SKM-1 treated with dmso at 0.1 percent for 144 hours (cell line): ENCODE data around the gene ZBTB37.
"Not testable (repeated sequence)": the region's sequence is repeated elsewhere in the genome, so short reads cannot be mapped to it uniquely, and the experiment has no call there.

Experiments used
- DNase-seq: peaks from one replicate; lab custom pipeline; 2025; ENCODE audit not compliant: unreplicated experiment; lab: John Stamatoyannopoulos, UW

The ZBTB37 gene, protein sequence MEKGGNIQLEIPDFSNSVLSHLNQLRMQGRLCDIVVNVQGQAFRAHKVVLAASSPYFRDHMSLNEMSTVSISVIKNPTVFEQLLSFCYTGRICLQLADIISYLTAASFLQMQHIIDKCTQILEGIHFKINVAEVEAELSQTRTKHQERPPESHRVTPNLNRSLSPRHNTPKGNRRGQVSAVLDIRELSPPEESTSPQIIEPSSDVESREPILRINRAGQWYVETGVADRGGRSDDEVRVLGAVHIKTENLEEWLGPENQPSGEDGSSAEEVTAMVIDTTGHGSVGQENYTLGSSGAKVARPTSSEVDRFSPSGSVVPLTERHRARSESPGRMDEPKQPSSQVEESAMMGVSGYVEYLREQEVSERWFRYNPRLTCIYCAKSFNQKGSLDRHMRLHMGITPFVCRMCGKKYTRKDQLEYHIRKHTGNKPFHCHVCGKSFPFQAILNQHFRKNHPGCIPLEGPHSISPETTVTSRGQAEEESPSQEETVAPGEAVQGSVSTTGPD

DNA sequence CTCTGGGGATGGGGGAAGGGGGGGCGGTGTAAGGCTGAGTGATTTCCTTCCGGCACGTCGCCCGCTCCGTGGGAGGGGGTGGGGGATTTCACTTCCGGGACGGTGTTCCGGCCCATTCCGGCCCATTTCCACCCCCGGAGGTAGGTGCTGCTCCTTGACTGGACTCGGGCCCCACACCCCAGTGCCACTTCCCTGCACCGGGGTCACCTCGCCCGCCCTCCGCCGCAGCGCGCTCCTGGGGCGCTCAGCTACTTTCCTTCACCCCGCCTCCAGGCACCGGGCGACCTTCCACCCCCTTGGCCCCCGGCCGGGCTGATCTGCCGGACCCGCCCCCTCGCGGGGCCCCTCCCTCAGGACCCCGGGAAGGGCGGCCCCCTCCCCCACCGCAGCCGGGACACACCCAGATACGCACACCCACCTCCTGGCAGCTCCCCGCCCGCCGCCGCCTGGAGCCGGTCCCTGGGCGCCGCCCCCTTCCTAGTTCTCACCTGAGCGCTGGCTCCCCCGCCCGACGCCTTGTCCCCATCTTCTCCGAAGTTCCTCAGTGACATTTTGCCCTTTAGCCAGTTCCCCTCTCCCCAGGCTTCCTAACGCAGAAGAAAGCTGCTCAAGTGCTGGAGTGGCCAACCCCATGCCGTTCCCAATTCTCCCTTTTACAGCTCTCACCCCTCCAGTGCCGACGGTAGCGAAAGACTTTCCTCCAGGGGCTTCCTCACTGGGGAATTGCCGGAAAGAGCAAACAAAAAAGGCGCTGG lies at the start of gene ZBTB37:
Gene ZBTB37 (plus strand): TSS at position 115 of the 755 bp plus-strand sequence. CDS start 1,846 bp downstream, outside the sequence.
- peak; percentile 98 for DNase-seq

DNA sequence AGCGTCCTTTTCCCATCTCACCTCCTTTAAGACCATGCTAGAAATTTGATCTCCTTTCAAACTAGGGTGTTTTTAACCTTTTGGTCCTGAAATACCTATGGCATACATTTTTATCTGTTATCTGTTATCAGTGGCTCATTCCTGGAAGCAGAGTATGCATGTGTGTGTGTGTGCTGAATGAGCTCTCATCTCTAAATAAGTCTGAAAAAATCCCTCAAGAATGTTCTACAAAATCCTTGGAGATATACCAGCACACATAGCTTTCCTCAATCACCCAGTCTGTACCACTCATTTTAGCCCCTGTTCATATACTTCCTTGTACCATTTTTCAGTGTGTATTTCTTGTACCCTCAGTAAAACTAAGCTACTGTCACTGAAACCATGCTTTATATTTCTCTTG lies 49.7 kb upstream of the ZBTB37 start:
- no peak for DNase-seq

DNA sequence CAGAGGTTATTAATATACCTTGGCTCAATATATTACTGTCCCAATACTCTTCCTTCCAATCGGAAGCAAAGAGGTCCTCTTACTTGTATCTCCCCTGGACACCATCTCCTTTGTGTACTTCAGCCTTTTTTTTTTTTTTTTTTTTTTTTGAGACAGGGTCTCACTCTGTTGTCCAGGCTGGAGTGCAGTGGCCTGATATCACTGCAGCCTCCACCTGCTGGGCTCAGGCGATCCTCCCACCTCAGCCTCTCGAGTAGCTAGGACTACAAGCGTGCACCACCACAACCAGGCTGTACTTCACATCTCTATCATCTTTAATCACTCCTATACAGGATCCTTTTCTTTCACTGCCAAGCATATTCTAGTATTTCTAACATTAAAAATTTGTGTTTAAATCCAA lies 46.5 kb upstream of the ZBTB37 start:
- no peak for DNase-seq

DNA sequence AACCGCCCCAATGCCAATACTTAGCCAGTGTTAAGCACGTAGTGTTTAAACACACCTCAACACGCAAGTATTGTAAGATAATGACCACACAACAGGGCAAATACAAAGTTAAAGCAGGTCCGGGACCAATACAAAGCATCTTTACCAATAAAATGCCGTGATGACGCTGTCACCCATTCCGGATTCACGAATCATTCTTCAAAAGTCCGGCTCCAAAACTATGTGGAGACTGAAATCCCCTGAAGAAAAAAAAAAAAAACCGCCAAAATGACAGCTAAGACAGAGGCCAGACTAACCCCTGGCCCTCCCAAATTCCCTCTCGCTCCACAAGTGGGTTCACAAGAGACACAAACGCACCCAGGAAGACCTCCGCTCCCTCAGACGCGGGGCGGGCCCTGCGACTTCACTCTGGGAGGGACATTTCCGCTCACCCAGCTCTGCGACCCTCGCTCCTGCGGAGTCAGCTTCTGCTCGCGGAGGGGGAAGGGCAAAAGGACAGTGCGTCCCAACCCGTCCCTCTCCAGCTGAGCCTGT lies 44.3 kb upstream of the ZBTB37 start:
- DNase-seq: no peak

DNA sequence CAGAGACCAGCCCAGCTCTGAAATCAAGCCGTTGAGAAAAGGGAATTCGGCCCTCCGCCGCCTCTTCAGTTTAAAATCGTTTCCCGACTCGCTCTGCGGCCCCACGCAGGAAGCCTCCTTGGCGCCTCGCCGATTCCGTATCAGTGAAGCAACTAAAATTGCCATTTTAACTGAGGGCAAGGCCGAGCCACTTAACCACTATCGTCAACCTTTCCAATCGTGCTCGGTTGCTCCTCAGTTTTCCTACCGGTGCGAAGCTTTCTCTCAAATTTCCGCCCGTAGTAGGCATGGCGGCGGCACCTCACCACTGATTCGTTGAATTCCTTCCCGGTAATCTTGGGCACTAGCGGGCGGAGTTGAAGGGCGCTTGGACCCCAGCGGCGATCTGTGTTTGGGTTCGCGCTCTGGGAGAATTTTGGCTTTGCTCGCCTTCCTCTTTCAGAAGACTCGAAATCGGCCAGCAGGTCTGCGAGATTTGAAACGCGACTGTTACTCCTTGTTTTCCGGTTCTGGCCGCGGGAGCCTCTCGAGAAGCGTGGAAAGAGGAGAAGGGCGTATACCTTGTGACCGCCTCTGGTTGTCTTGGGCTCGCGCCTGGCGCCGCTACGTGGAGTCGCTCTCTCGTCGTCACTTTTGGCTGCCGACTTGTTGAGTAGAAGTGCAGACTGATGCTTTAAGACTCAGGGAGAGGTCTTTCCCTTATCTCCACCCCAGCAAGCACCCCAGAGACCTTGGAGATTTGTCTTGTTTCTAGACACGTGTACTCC lies 43.7 kb upstream of the ZBTB37 start, which contains the start of the genes CENPL and DARS2:
Gene CENPL (minus strand): TSS at position 569 of the 767 bp plus-strand sequence. CDS start 13,584 bp downstream, outside the sequence.
Gene DARS2 (plus strand): TSS at position 359 of the 767 bp plus-strand sequence. CDS start 557 bp downstream, outside the sequence.
- DNase-seq: peak; percentile 100

DNA sequence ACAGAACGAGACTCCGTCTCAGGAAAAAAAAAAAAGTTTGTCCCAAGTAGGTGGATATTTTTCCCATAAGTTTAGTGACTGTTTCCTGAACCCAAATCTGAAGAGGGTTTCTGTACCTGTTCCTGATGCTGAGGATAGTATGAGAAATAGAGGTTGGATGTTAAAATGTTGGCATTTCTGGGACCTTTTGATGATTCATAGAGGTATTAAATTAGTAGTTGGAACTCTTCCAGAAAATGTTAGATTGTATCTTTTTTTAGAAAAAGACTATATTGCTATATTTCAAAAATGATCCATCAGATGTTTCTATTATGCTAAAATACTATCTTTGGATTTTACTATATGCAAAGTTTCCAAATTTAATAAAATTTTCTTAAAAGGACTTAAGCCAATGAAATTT lies 40.6 kb upstream of the ZBTB37 start:
- DNase-seq: no peak

DNA sequence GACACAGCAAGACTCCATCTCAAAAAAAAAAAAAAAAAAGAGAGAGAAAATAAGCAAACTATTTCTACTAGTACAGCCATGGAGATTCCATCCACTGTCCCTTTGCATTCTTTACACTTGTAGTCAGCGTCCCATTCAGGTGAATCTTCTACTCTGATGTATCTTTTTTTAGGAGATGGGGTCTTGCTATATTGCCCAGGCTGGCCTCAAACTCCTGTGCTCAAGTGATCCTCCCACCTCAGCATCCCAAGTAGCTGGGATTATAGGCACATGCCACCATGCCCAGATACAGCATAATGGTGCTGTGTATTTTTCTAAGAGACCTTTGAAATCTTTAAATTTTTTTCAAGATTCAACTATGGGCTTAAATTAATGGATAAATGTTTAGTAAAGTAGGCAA lies 35.4 kb upstream of the ZBTB37 start:
- no peak for DNase-seq

DNA sequence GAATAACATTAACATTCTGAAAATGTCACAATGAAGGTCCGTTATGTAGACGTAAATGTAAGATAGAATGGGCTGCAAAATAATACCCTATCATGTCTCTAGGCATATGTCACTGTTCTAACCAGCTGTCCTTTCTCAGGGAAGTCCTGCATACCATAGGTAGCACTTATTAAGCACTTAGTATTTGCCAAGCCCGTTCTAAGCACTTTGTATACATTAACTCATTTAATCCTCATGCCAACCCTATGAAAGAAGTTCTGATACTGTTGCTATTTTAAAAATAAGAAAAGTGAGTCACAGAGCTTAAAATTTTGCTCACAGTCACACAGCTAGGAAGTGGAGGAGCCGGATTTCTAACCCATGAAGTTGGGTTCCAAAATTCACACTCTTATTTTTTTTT lies 16.1 kb upstream of the ZBTB37 start:
- DNase-seq: no peak

DNA sequence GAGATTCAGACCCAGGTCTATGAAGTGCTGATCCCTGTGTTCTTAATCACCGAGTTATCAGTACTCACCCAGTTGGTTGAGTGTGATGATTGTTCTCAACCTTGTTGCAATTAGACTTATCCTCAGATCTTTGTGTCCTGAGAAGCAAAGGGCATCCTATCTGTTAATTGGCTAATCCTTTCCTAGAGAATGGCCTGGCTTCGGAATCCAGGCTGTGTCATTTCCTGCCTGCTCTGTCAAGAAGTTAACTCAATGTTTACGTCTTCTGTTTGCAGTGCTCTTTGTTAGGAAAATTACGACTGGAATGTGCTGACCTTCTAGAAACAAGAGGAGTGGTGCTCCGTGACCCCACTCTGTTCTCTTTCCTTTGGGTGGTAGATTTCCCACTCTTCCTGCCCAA lies 15.1 kb upstream of the ZBTB37 start:
- DNase-seq: no peak

DNA sequence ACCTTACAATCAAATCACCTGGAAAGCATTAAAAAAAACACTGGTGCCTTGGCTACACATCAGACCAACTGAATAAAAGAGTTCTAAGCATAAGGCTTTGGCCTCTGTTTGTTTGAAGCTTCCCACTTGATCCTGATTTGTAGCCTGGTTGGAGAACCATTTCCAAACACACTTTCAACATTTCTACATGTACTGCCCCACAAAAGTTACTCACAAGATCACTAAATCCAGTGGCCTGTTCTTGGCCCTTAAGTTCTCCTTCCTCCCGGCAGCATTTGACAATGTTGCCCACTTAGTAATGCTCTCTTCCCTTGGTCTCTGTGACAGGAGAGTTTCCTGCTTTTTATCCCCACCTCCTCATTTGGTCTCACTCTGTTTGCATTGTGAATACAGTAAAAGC lies 12.2 kb upstream of the ZBTB37 start:
- DNase-seq: no peak

DNA sequence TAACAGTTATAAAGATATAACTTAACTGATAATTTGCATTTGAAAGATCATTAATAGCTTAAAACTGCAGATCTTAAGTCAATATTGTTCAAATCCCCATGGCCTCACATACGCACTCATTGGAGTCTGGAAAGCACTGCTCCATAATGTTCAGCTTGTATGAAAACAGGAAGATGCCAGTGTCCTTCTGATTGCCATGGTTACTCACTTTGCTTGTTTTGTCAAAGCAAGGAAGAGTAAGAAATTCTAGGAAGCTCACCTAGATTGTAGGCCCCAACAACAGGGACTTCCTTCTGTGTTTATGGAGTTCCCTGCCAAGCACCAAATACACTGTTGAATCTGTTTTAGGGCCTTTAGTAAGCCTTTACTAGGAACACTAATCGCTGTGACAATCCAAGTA lies 11.3 kb upstream of the ZBTB37 start:
- DNase-seq: no peak

DNA sequence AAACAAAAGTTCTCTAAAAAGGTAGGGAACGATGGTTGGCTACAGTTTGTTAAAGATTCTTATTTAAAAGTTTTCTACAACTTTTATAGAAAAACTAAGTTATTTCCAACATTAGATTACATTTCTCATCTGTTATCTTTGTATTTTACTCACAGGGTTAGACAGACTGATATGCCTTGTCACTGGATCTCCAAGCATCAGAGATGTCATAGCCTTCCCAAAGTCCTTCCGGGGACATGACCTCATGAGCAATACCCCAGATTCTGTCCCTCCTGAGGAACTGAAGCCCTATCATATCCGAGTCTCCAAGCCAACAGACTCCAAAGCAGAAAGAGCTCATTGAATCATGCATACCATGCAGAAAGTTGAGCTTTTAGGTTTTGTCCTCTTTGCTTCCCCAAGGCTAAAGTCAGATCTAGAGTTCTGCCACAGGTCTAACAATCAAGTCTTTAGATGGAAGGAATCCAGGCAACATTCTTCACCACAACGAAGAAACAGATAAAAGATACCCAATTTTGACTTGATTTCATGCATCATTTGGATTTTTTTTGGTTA lies 10.7 kb upstream of the ZBTB37 start:
- DNase-seq: no peak

DNA sequence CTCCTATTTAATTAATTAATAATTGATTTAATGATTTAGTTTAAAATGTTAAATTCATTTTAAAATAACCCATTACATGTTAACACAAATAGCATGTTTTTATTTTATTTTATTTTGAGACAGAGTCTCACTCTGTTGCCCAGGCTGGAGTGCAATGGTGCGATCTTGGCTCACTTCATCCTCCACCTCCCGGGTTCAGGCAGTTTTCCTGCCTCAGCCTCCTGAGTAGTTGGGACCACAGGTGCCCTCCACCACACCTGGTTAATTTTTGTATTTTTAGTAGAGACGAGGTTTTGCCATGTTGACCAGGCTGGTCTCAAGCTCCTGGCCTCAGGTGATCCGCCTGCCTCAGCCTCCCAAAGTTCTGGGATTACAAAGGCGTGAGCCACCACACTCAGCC lies 8.6 kb upstream of the ZBTB37 start:
- DNase-seq: not testable (repeated sequence)

DNA sequence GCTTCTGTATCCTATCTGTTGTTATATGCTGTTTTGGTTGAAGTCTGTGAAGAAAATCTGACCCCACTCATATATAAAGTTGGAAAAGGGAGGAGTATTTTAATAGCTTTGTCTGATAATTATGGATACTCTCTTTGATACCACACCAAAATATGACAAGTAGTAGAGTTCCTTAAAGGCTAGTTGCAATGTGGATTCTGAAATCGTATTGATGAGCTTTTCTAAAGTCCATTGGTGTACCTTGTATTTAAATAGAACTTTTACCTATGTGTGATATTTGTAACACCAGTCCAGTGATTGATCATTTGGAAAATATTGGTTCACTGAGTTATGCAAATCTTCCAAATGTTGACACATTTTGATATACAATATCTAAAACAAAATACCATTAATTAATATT lies 8.1 kb upstream of the ZBTB37 start:
- DNase-seq: no peak

DNA sequence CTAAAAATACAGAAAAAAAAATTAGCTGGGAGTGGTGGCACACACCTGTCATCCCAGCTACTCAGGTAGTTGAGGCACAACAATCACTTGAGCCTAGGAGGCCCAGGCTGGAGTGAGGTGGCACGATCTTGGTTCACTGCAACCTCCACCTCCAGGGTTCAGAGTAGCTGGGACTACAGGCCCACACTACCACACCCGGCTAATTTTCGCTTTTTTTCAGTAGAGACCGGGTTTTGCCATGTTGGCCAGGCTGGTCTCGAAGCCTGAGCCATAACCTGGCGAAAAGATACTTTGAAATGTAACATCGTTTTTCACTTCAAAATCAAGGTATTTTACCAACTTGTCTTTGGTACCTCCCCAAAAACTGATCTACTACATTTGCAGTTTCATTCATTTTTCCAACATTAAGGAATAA lies 6.4 kb upstream of the ZBTB37 start:
- DNase-seq: no peak

DNA sequence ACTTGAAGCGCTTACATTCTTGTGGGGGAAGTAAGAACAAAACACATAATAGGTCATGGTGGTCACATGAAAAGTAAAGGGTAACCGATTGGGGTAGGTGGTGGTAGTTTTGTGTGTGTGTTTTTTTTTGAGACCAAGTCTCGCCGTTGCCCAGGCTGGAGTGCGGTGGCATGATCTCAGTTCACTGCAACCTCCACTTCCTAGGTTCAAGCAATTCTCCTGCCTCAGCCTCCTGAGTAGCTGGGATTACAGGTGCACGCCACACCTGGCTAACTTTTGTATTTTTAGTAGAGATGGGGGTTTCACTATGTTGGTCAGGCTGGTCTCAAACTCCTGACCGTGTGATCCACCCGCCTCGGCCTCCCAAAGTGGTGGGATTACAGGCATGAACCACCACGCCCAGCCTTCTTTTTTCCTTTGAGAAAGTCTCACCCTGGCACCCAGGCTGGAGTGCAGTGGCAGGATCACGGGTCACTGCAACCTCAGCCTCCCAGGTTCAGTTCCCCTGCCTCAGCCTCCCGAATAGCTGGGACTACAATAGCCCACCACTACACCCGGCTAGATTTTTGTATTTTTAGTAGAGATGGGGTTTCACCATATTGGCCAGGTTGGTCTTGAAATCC lies 5.9 kb upstream of the ZBTB37 start:
- DNase-seq: not testable (repeated sequence)

DNA sequence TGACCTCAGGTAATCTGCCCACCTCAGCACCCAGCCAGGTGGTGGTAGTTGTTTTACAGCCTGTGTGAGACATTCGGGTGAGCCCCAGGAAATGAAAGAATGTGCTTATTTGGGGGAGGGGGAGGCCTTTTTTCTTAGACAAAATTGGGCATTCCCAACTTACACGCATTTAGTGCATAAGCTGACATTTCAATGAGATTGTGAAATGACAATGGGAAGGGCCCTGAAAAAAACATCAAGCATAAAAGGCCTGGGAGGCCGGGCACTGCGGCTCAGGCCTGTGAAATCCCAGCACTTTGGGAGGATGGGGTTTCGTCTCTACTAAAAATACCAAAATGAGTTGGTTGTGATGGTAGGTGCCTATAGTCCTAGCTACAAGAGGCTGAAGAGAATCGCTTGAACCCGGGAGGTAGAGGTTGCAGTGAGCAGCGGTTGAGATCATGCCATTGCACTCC lies 5.4 kb upstream of the ZBTB37 start:
- DNase-seq: no peak

DNA sequence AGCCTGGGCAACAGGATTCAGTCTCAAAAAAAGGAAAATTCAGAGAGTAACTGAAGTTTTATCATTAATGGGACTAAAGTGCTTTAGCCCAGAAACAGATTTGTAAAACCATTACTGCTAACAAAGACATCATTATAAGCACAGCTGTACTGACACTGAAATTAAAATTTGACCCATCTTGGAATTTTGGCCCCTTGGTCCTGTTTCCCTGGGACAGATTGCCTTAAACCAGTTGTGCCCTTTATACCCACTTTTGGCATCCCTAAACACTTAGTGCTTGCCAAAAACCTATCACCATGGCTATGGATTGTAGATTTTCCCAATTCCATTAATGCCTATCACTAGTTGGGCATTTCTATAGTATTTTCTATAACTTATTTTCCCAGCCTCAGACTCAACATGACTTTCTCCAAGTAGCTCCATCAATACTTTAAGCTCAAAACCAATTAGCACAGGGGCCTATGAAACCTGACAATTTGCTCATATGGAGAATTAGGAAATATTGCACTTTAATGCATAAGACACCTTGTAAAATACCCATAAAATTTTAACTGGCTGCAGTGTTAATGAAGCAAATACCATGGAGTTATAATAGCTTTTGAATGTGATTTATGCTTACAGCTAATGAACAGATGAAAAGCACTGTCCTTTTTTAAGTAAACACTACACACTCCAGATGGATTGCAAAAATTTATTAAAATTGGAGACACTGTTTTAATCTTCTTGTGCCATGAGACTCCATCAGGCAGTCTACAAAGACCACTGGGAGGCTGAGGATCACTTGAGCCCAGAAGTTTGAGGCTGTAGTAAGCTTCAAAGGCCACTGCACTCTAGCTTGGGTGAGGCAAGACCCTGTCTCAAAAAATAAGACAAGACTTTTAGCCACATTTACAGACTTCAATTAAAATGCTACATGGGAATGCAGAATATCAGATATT lies 4.7 kb upstream of the ZBTB37 start:
- DNase-seq: no peak
